Chondrocyte (in vitro differentiated cells): ENCODE measurements around the gene MAPK10. TPM values are rescaled to one million over a fixed set of nuclear protein-coding genes. Genes with fewer than 3 reads are reported as not detected.

Experiments used
- DNase-seq: peaks from one replicate; pipeline ENCODE4 v3.0.0; 2021; ENCODE audit warnings: mixed read lengths, low spot score
- H3K27ac Mint-ChIP-seq: one replicate; pipeline ENCODE4 v1.8.0; 2021; ENCODE audit warnings: mild to moderate bottlenecking, moderate library complexity, mixed read lengths; ENCODE audit not compliant: unreplicated experiment
- H3K27me3 Mint-ChIP-seq: 2 replicates; pipeline ENCODE4 v1.8.0; 2021; ENCODE audit warnings: low read depth, mixed read lengths
- H3K36me3 Mint-ChIP-seq: 2 replicates; pipeline ENCODE4 v1.8.0; 2021; ENCODE audit warnings: low read depth, mixed read lengths
- H3K4me1 Mint-ChIP-seq: 2 replicates; pipeline ENCODE4 v1.8.0; 2021; ENCODE audit warnings: low read depth, mild to moderate bottlenecking, mixed read lengths
- H3K4me3 Mint-ChIP-seq: one replicate; pipeline ENCODE4 v1.8.0; 2021; ENCODE audit warnings: mild to moderate bottlenecking, moderate library complexity, mixed read lengths; ENCODE audit not compliant: unreplicated experiment
- H3K9me3 Mint-ChIP-seq: 2 replicates; pipeline ENCODE4 v1.8.0; 2021; ENCODE audit warnings: low read depth, mixed read lengths
- CTCF ChIP-seq: fragments of 200-600 bp; sonication (generic); IDR thresholded peaks from 2 replicates; pipeline ENCODE4 v1.5.0; 2021; ENCODE audit warnings: antibody characterized with exemption, mild to moderate bottlenecking, moderate library complexity
- total RNA-seq: library from RNA; stranded (reverse); gene quantifications from 3 replicates; pipeline ENCODE4 v1.2.1, GENCODE V29; 2021

Gene MAPK10
- total RNA-seq, 1 donor from 2014 or later = 14.1 TPM

- Mint-ChIP-seq H3K27me3 (no peaks in the 10 kb centered on the region), H3K9me3 (peaks cover 6% of the 10 kb centered on the region), H3K36me3 (no peaks in the 10 kb centered on the region), H3K27ac (no peak overlapping the region), H3K4me1 (peaks cover 30% of the 10 kb centered on the region), H3K4me3 (no peak overlapping the region)
- no peak for DNase-seq
- peak; percentile 58 for TF ChIP-seq CTCF
These were observed 395.6 kb downstream of the MAPK10 start for GRCh38 chr4:85964298-85964697.

- Mint-ChIP-seq H3K36me3 (no peaks in the 10 kb centered on the region), H3K9me3 (peaks cover 6% of the 10 kb centered on the region), H3K4me1 (peaks cover 25% of the 10 kb centered on the region), H3K4me3 (no peak overlapping the region), H3K27ac (no peak overlapping the region), H3K27me3 (no peaks in the 10 kb centered on the region)
- no peak for TF ChIP-seq CTCF
- DNase-seq = no peak
These were observed 396.6 kb downstream of the MAPK10 start for GRCh38 chr4:85963231-85963630.

GRCh38 chr4:85961887-85962286, 398.0 kb downstream of the MAPK10 start:
- no peaks in the 10 kb centered on the region for H3K27me3 Mint-ChIP-seq
- H3K4me3 Mint-ChIP-seq = no peak overlapping the region
- TF ChIP-seq CTCF = no peak
- H3K36me3 Mint-ChIP-seq = no peaks in the 10 kb centered on the region
- no peak overlapping the region for H3K27ac Mint-ChIP-seq
- DNase-seq = no peak
- peaks cover 6% of the 10 kb centered on the region for H3K9me3 Mint-ChIP-seq
- peaks cover 26% of the 10 kb centered on the region for H3K4me1 Mint-ChIP-seq

GRCh38 chr4:85956293-85956945, 403.4 kb downstream of the MAPK10 start:
- Mint-ChIP-seq H3K4me3 (no peak overlapping the region), H3K27ac (no peak overlapping the region), H3K4me1 (peaks cover 60% of the 10 kb centered on the region), H3K9me3 (no peaks in the 10 kb centered on the region), H3K27me3 (no peaks in the 10 kb centered on the region), H3K36me3 (peaks cover 3% of the 10 kb centered on the region)
- DNase-seq = no peak
- no peak for TF ChIP-seq CTCF

GRCh38 chr4:85955620-85956292, 404.1 kb downstream of the MAPK10 start:
- Mint-ChIP-seq H3K27me3 (no peaks in the 10 kb centered on the region), H3K4me1 (peaks cover 66% of the 10 kb centered on the region), H3K4me3 (no peak overlapping the region), H3K36me3 (peaks cover 3% of the 10 kb centered on the region), H3K27ac (peak overlapping the region; percentile 32), H3K9me3 (no peaks in the 10 kb centered on the region)
- TF ChIP-seq CTCF = no peak
- no peak for DNase-seq
